Cardiac muscle cell (in vitro differentiated cells and primary cell): ENCODE results near the gene ZFYVE1. TPM values are rescaled to one million over a fixed set of nuclear protein-coding genes. Genes with fewer than 3 reads are reported as not detected.

Experiments used
- DNase-seq, 2 donors: peaks; one replicate each; pipeline versions ENCODE4 v3.0.0 to v3.0.0-alpha.2; 2010 to 2017; ENCODE audit warnings: low read depth in 1 of 2, low spot score in 1 of 2
- H3K27ac ChIP-seq: fragments of 200-600 bp; sonication (generic); 2 replicates; pipeline ENCODE4 v1.5.1; 2016
- H3K27me3 ChIP-seq: fragments of 200-600 bp; sonication (generic); 2 replicates; pipeline ENCODE4 v1.6.0; 2016; ENCODE audit warnings: control low read depth
- H3K36me3 ChIP-seq: fragments of 200-600 bp; sonication (generic); 2 replicates; pipeline ENCODE4 v1.5.1; 2016; ENCODE audit warnings: control low read depth
- H3K4me1 ChIP-seq: fragments of 200-600 bp; sonication (generic); 2 replicates; pipeline ENCODE4 v1.8.1; 2017; ENCODE audit warnings: low read depth, mild to moderate bottlenecking, mixed run types
- H3K4me3 ChIP-seq: fragments of 200-600 bp; sonication (generic); 2 replicates; pipeline ENCODE4 v1.5.1; 2016; ENCODE audit warnings: mild to moderate bottlenecking
- H3K9me3 ChIP-seq: fragments of 200-600 bp; sonication (generic); 2 replicates; pipeline ENCODE4 v1.5.1; 2017; ENCODE audit warnings: low read depth, mild to moderate bottlenecking, control low read depth
- polyA plus RNA-seq: library from polyadenylated mRNA; unstranded; fragments of >200 nt; fragmentation: Nextera tagmentation; extraction: Ambion mirVana; gene quantifications from 2 replicates; pipeline ENCODE4 v1.2.1, GENCODE V29; 2016
- total RNA-seq: library from RNA; depleted of rRNA; stranded (reverse); fragments of >200 nt; gene quantifications from 2 replicates; pipeline ENCODE4 v1.2.3, GENCODE V29; 2016
- TF ChIP-seq, protein P1 (sequence below): IDR thresholded peaks from 2 replicates; pipeline ENCODE4 v1.5.1; 2012; ENCODE audit warnings: low read depth, mild to moderate bottlenecking, low read length

The ZFYVE1 gene
- total and polyA plus RNA-seq, 2 experiments from 2014 or later: 16.6 to 18.5 TPM

DNA sequence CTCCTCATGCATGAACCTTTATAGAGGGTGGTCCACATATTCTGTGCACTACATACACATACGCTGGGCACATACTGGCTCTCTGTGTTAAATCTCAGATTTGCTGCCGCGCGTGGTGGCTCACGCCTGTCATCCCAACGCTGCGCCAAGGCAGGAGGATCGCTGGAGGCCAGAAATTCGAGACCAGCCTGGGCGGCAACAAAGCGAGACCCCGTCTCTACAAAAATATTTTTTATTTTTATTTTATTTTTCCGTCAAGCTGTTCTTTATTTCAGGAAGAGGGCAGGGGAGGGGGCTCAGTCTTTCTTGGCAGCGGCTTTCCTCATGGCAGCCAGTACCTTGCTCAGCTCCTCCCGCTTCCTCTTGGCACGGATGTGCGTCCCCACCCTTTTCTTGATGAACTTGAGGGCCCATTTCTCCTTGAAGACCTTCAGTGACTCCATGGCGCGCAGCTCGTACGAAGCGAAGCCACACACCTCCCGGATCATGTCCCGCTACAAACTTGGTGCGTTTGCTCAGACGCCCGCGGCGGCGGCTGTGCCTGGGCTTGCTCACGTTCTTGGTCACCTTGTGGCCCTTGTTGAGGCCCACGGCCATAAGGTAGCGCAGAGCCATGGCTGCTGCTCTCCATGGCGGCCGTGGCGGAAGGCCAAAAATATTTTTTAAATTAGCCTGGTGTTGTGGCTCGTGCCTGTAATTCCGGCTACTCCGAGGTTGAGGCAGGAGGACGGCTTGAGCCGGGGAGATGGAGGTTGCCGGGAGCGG, 97.4 kb downstream of the ZFYVE1 start:
- TF ChIP-seq, protein P1, sequence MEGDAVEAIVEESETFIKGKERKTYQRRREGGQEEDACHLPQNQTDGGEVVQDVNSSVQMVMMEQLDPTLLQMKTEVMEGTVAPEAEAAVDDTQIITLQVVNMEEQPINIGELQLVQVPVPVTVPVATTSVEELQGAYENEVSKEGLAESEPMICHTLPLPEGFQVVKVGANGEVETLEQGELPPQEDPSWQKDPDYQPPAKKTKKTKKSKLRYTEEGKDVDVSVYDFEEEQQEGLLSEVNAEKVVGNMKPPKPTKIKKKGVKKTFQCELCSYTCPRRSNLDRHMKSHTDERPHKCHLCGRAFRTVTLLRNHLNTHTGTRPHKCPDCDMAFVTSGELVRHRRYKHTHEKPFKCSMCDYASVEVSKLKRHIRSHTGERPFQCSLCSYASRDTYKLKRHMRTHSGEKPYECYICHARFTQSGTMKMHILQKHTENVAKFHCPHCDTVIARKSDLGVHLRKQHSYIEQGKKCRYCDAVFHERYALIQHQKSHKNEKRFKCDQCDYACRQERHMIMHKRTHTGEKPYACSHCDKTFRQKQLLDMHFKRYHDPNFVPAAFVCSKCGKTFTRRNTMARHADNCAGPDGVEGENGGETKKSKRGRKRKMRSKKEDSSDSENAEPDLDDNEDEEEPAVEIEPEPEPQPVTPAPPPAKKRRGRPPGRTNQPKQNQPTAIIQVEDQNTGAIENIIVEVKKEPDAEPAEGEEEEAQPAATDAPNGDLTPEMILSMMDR: no peak
- H3K9me3 ChIP-seq: no peaks in the 10 kb centered on the region

DNA sequence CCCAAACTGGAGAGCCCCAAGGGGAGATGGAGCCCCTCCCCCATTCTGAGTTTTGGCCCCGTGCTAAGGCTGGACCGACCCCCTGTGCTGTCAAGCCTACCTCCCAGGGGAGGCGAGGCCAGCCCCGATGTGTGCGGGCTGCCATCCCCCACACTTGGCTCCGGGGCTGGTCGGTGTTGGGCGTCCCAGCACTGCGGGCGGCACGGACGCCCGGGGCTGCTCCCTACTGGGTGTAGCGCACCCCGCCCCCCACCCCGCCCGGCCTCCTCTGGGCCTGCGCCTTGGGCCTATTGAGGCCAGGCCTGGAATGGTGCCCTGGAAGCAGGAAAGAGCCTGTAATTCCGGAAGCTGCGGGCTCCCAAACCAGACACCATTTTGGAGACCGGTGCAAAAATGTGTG, 98.0 kb downstream of the ZFYVE1 start:
- Histone ChIP-seq H3K27me3 (no peaks in the 10 kb centered on the region), H3K36me3 (no peaks in the 10 kb centered on the region), H3K4me1 (peaks cover 3% of the 10 kb centered on the region), H3K9me3 (no peaks in the 10 kb centered on the region), H3K4me3 (no peak overlapping the region), H3K27ac (no peak overlapping the region)
- TF ChIP-seq, protein P1: no peak
- DNase-seq: no peak

More for the DNA sequence above, 97.4 kb downstream of the ZFYVE1 start:
- peaks cover 3% of the 10 kb centered on the region for H3K4me1 ChIP-seq
- no peak overlapping the region for H3K27ac ChIP-seq
- H3K27me3 ChIP-seq: no peaks in the 10 kb centered on the region
- H3K36me3 ChIP-seq: no peaks in the 10 kb centered on the region
- no peak for DNase-seq
- H3K4me3 ChIP-seq: no peak overlapping the region

GRCh38 chr14:72926292-72927028, 100.4 kb downstream of the ZFYVE1 start, which contains the start of gene DCAF4:
Gene DCAF4, plus strand, starts transcription at chr14:72926464. Its CDS starts 11,515 bp downstream, at chr14:72937979.
- TF ChIP-seq, protein P1: no peak
- Histone ChIP-seq H3K4me1 (peaks cover 3% of the 10 kb centered on the region), H3K27me3 (no peaks in the 10 kb centered on the region), H3K9me3 (no peaks in the 10 kb centered on the region), H3K4me3 (peak within 1 kb of the TSS; percentile 62), H3K27ac (peak within 1 kb of the TSS; percentile 29), H3K36me3 (no peaks in the 10 kb centered on the region)
- peak; percentile 99 for DNase-seq

- DNase-seq: no peak
- Histone ChIP-seq H3K36me3 (no peaks in the 10 kb centered on the region), H3K4me3 (peak overlapping the region; percentile 62), H3K27ac (no peak overlapping the region), H3K4me1 (peaks cover 3% of the 10 kb centered on the region), H3K27me3 (no peaks in the 10 kb centered on the region), H3K9me3 (no peaks in the 10 kb centered on the region)
- TF ChIP-seq, protein P1: no peak
Measured at GRCh38 chr14:72925815-72926291, 101.1 kb downstream of the ZFYVE1 start.

DNA sequence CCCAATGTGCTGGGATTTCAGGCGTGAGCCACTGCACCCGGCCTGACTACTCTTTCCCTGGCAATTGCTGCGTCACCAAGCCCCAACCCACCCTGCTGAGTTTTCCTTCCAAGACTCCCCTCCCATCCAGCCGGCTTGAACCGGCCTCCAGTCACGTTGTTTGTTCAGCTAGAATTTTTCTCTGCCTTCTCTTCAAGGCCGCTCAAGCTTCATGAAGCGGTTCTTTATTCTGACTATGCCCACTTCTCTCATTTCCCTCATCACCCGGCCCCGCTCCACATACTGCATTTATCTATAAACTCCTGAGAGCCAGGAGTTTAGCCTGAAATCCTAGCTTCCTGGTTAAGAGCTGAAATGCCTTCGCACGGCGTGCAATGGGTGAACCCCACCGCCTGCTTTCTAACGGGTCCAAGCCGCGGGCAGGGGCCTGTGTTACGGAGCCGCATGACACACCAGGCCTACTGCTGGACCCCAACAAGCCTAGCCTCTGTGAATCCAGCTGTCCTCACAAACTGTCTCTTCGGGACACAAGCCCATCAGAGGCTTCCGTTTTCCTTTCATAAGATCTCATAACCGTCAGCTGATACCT, 101.6 kb downstream of the ZFYVE1 start:
- Histone ChIP-seq H3K9me3 (no peaks in the 10 kb centered on the region), H3K27me3 (no peaks in the 10 kb centered on the region), H3K4me1 (peaks cover 3% of the 10 kb centered on the region), H3K4me3 (no peak overlapping the region), H3K36me3 (no peaks in the 10 kb centered on the region), H3K27ac (no peak overlapping the region)
- TF ChIP-seq, protein P1: no peak
- DNase-seq: no peak
